ENCODE results near the gene SSBP3.

The SSBP3 gene

DNA sequence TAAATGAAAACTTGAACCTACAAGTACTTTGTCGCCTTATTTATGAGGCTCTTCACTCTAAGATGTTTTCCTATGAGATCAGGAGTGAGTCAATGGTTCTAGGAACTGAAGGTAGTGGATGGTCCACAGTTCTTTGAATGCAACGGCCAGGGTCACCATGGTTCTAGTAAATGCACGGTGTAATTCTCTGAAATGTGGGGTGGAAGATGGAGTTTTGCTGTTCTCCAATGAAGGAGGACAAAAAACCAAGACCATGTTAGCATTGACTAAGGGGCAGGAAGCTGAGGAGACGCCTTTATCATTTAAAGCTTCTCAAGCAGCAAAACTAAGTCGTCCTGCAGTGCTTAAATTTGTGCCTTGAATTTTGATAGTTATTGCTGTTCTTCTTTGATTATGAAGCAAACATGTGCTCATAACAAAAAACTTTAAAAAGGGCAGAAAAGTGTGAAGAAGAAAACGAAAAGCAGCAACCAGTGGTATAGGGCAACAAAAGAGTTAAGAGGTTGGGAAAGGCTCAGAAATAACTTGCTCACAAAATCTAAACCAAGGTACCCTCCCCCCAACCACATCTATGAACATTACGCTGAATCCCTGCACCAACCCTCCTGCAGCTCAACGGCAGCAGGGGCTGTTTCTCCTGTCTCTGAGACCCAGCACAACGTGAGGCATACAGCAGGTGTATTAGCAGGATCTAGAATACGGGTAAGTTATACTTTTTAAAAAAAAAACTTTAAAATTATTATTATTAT, 121.2 kb downstream of the SSBP3 start:
- DNase-seq (ENCODE audit: low read depth, low spot score), result no peak

DNA sequence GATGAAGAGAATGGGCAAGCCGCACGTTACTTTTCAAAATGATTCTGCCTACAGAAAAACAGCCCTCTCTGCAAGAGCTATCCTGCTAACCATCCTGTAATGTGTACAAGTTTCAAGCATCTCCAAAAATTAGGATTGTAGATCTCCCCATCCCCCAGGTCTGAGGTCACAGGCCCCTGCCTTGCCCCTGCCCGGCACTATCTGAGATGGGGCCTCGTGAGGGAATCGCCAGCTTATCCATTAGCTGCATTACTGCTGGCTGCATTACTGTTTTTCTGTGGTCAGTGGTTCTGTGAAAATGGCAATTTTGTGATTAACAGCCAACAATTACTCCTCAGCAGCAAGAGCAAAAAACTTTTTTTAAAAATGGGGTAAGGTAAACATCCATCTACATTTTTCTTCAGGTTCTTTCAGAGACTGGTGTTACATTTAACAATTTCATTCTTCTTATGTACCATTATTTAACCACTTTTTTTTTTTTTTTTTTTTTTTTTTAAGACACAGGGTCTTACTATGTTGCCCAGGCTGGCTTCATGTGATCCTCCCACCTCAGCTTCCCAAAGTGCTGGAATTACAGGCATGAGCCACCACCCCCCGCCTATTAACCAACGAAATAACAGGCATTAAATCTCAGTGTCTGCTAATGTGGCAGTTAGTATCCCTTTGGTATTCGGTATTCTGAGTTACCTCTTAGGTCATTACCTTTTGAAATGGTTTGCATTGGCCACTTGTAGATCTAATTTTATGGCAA, 122.4 kb downstream of the SSBP3 start:
- DNase-seq (ENCODE audit: low read depth, low spot score), result no peak

DNA sequence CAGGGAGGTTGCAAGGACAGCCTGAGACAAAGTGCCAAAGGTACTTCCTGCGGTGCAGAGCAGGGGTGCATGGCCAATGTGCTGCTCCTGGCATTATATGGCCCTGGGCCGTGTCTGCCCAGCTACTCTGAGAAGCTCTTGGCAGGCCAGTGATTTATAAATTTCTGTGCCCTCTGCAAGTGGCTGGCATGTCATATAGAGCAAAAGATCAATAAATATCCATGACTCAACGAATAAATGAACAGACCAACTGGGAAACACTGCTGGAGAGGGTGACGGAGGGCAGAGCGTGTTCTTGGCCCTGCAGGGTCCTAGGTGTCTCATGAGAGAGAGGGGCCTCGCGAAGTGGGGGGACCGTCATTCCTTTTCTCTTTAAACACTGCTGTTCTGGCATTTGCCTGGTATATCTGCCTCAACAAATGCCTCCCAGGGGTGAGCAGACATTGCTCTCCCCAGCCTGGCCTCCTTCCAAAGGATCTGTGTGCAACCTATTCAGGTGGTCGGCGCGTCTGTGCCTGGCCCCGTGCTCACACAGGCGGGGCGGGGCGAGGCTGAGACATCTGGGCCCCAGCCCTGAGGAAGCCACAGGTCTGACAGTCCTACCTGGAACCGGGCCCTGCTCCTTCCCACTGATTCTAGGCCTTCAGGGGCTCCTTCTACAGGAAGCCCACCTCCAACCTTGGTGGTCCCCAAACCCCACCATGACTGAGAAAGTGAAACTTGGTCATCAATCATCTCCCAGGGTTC, 123.9 kb downstream of the SSBP3 start:
- no peak for DNase-seq (ENCODE audit: low read depth, low spot score)

DNA sequence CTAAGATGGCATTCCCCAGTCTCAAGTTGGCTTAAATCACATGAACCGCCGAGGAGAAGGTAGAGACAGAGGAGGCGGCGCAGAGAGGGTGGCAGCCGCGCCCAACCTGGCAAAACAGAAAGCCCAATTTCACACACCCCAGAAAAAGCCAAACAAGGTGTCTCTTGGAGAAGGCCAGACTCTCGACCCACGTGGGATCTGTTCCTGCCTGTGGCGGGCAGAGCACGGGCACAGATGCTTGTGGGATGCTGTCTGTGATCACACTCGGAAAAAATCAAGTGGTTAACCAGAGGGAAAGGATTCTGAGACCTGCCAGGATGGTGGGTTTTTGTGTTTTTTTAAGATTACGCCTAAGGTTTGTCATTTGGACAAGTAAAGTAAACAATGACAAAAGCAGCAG, 125.5 kb downstream of the SSBP3 start:
- DNase-seq (ENCODE audit: low read depth, low spot score), result no peak

DNA sequence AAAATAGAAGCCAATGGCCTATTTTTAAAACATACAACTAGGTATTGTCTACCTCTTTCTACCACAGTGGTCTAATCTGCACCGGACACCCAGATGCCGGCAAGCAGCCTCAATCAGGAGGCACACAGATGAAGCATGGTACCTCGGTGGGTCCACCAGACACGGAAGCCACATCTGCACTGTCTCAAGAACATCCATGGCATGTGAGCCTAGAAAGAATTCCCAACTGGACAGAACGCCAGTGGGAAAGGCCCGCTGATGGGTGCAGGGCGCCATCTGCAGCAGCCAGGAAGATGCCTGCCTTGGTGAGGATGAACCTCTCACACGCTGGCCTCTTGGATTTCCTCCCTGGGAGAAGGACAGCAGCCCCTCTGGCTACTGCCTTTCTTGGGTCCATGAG, 126.7 kb downstream of the SSBP3 start:
- DNase-seq (ENCODE audit: low read depth, low spot score), result no peak

DNA sequence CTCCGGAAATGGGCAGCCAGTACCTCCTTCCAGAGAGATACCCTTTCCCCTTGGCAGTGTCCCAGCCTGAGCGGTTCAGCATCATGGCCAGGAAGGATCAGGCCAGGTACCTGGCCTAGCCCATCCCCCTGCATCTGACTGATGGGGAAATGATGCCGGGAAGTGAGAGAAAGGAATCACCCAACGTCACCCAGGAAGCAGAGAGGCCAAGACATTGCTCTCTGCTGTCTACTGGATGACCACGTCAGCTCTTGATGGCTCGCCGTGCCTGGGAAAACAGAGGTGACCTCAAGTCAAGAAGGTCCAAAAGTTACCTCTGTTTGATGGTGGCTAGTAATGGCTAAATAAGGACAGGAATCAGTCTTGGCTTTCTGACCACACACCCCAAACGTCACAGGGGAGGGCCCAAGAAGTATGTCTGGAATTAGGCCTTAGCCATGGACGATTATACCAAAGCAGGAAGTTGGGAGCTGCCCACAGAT, 127.2 kb downstream of the SSBP3 start:
- DNase-seq (ENCODE audit: low read depth, low spot score), result no peak

DNA sequence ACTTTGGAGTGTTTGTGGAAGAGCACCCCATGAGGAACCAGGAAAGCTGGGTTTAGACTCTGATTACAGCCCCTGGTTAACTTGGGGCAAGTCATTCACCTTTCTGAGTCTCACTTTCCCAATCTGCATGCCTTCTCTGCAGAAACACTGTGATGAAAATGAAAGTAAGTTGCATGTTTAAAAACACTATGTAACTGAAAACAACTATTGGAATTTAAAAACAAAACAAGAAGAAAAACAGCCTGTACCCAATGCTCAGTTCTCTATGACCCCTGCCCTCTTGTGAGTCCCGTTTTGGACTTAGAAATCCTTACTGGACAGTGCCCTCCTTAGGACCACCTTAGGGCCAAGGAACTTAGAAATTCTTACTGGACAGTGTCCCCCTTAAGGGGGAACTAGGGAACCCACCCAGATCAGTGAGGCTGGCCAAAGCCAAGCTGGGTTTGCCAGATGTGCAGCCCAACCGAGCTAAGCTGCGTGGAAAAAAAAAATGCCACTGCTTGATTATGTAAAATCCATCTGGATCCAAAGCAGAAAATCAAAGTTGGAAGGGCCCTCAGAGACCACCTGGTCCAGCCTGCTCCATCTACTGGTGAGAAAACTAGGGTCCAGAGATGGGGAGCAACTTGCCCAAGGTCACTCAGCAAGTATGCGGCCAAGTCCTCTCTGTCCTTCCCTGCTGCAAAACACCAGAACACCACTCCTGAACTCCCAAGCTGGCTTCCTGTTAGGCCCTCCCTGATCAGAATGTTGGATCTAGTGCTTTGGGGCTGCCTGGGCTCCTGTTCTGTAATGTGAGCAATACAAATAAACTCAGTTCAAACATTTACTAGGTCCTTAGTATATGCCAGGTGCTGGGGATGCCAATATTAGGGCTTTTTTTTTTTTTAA, 128.5 kb downstream of the SSBP3 start:
- DNase-seq (ENCODE audit: low read depth, low spot score), result no peak

DNA sequence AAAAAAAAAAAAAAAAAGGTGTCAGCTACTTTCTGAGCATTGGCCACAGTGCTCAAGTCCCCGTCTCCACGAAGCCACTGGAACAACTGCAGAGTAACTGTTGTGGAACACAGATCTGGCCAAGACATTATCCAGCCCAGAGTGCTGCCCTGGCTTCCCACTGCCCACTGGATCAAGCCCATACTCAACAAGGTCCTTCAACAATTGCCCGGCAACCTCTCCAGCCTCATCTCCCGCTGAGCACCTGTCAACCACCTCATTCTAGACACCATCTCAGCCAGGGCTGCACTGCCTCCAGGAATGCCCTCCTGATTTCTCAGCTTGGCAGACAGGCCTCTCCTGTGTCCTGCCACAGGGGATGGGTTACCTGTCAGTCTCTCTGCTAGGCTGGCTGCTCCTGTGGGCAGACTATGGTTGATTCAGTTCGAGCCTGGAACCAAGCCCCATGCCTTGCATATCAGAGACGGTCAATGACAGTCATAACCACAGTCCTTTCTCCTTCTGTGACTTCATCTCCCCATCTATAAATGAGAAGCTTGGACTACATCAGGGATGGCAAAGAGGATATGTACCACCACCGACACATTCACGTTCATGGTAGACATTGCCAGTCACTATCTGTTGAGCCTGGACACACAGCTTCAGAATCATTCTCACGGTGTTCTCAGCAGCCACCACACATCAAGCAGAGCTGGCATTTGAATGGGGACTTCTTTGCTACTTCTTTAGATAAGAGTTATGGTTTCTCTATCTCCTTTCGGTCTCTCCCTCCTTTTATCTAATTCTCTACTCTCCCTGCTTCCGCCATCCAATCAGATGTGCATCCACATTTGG, 129.4 kb downstream of the SSBP3 start:
- no peak for DNase-seq (ENCODE audit: low read depth, low spot score)

DNA sequence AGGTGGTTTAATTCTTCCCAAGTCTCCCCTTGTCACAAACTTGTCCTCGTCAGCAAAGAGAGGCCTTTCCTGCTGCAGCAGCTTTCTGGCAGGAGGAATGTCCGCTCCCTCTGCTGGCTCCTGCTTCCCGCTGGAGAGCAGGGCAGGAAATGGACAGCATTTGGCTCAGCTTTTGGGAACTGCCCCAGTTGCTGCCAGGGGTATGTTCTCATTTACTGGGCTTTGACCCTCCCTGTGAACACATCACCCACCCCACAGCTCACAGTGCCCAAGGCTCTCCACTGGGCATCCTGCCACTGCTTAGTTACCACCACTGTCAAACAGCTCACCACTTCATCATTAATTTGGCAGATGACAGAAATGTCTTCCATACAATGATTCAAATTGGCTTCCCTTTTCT, 130.8 kb downstream of the SSBP3 start:
- no peak for DNase-seq (ENCODE audit: low read depth, low spot score)

DNA sequence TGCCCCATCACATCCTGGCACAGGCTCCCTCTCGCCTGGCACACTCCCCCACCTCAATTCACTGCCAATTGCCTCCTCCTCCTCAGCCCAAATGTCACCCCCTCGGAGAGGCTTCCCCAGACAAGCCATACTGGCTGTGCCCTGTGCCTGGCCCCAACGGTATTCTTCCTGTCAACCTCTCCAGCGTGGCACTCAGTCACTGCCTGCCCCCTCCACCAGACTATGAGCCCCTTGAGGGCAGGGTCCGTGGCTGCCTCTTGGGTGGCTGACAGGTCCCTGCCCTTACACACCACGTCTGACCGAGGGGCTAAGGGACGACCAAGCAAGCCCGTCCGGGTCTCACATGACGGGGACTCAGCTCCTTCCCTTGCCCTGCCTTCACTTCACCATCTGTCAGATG, 131.3 kb downstream of the SSBP3 start:
- no peak for DNase-seq (ENCODE audit: low read depth, low spot score)

DNA sequence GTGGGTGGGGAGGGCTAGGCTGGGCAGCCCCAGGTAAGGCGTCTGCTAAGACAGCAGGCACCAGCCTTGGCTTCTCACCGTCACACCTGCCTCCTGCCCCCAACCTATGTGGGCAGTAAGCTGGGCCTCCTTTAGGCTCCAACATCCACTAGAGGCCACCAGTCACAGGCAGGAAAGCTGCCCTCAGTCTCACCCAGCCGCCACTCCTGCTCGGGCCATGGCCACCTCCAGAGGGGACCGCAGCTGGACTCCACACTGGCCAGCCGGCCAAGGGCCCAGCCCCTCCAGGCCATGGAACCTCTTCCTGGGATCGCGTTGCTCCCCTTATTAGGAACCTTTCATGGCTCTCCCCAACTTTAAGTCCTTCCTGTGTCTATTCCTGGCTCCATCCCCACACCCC, 131.7 kb downstream of the SSBP3 start:
- no peak for DNase-seq (ENCODE audit: low read depth, low spot score)

DNA sequence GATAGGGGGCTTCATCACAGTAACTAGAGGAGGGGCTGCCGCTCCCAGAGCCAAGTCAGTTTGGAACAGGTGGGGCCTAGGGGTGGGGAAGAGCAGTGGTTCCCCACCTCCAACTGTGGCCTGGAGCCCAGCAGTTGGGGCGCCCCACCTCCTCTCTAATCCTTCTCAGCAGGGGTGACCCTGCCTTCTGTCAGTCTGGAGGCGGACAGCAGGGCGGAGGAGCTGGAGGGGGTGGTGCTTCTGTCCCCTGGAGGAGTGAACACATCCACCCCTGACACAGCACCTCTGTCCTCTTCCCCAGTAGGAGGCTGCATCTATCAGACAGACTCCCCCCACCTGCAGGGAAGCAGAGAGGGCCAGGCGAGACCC, 132.4 kb downstream of the SSBP3 start:
- no peak for DNase-seq (ENCODE audit: low read depth, low spot score)

DNA sequence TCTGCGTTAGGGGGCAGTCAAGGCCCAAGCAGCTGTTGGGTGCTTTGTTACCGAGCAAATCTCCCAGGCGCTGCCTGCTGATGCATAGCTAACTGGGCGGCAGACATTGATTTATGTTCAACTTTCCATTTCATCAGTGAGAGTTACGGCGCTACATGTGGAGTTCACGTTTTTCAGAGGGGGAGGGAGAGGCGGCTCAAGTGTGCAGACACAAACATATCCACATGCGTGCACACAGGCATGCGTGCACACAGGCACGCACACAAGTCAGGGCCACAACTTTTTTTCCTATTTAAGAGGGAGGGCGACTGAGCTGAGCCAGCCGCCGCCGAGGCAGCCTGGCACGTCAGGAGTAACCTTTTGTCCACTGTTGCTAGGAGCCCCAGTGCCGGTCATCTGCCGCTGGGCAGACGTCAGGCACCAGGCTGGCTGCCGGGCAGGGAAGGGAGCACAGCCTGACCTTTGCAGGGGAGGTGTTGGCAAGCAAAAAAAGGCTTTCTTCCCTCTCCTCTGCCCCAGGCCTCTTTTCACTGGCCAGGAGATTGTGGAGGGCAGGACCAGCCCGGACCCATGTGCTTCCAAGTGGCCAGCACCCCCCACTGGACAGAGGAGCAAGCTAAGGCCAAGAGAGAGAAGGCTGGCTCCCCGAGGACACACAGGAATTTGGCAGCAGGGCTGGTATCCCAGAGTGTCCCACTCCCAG, 133.0 kb downstream of the SSBP3 start:
- DNase-seq (ENCODE audit: low read depth, low spot score), result no peak

DNA sequence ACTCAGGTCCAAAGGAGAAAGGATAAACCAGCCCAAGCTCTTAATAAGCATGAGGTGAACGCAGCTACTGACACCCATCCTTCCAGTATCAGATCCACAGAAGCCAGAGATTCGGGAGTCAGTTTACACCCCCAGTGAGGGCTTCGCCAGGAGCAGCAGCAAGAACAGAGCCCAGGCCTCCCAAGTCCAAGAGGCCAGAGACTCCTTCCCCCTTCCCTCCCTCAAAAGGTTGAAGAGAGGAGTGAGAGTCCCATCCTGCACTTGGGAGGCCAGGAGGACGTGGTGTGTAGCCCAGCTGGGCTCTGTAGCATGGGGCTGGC, 133.5 kb downstream of the SSBP3 start:
- no peak for DNase-seq (ENCODE audit: low read depth, low spot score)

DNA sequence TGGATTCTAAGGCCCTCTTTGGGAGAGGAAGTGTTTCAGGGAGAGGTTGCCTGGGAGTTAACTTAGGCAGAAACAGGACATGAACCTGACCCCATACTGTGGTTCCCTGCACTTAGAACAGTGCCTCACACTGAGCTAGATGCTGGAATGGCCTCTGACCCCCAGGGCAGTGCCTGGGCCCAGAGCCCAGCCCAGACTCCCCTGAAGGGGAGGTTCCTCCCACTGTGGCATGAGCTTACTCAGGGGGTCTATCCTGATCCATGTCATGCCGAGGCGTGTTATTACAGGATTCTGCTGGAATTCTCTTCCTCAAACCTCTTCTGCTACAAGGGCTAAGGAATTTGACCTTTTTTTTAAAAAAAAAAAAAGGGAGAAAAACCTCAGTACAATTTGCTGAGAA, 134.1 kb downstream of the SSBP3 start:
- DNase-seq (ENCODE audit: low read depth, low spot score), result no peak

DNA sequence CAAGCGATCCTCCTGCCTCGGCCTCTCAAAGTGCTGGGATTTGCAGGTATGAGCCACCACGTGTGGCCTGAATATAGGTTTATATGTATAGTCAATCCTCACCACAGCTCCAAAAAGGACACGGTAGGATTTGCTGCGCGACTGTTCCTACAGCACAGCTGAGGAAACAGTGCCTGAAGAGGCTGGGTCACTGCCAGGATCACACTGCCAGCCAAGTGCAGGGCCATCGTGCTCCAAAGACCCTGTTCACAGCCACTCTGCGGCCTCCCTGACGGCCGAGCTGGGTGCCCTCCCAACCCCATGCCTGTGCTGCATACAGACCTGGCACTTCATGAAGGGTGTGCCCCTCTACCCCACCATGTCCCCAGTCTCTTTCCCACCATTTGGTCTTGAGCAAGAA, 134.9 kb downstream of the SSBP3 start:
- no peak for DNase-seq (ENCODE audit: low read depth, low spot score)

DNA sequence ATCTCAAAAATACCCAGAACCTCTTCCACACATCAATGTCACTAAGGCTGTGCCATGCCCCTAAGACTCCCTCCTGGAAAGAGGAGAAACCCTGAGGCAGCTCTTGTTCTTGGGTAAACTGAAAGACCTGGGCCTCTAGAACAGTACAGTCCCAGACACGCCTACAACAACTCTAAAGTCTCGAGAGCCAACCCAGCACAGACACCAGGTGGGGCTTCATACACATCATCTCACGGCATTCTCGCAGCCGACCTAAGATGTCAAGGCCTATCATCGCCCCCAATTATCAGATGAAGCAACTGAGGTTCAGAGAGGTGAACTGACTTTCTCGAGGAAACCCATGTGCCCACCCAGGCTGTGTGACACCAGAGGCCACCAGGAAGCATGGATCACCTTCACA, 135.7 kb downstream of the SSBP3 start:
- no peak for DNase-seq (ENCODE audit: low read depth, low spot score)

DNA sequence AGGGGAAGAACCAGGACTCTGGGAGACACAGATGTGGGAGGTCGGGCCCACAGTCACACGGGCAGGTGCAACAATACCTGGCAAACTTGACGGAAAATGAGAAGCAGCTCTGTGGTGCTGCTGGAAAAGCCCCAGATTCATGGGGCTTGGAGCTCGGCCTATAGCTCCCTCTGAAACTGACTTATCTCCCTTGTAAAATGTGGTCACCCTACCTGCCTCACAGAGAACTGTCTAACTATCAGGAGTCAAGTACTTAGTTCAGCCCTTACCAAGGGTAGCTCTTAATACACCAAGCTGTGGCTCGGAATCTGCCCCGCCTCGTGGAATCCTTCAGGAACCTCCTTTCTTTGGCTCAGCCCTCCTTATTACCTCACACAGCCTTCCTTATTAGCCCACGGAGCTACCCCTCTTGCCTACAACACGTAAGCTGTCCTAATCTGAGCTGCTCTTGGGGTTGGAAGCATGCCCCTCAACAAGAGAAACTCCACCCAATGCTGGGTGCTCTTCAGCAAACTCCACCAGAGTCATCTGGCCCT, 137.4 kb downstream of the SSBP3 start:
- no peak for DNase-seq (ENCODE audit: low read depth, low spot score)

DNA sequence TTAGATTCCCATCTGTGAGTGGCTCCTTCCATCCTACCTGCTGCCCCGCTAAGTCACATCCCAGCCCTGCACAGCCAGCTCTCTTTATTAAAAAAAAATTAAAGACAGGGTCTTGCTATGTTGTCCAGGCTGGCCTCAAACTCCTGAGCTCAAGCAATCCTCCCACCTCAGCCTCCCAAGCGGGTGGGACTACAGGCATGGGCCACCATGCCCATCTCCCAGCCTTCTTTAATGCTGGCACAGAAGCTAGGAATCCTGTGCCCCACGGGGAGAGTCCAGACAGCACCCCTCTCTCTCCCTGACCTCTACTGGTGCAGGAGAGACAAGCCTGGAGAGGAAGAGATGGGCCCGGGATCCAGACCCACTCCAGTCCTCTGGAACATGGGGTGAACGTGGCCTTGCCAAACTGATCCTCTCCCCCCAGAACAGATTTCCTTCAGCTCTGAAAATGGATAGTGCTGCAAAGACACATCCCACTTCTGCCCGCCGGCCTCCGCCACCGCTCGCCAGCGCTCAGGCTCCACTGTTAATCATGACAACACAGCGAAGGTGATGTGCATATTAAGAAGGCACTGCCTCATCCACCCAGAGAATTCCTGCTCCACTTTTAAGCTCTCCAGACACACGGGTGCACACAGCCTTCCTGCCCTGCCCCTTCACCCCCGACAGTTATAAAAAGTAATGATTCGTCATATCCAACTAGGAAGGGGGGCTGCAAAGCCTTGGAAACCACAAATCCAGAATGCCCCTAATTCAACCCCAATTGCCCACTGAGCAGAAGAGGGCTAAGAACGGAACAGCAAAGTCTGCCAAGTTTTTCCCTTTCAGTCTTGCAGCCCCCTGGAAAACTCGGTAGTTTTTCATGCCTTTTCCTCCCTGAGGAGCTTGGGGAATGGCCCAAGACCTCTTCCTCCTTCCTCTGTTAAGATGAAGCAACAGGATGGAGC, 138.1 kb downstream of the SSBP3 start:
- DNase-seq (ENCODE audit: low read depth, low spot score), result no peak

All from activated naive CD8-positive, alpha-beta T cell treated with anti-CD3 and anti-CD28 coated beads, Interleukin-2, amount 50 U/mL, for 16 hours (primary cell).